HTR-8/SVneo (cell line): Measurements from ENCODE around the gene PHF23.

Experiments
- DNase-seq: peaks from one replicate; pipeline ENCODE4 v3.0.0; 2011; ENCODE audit warnings: low spot score, mixed read lengths; ENCODE audit not compliant: insufficient read length
- FAIRE-seq: peaks from 2 replicates; lab custom pipeline; 2011; peaks lifted over from hg19 to GRCh38; lab: Jason Lieb, UNC

PHF23 gene

DNA sequence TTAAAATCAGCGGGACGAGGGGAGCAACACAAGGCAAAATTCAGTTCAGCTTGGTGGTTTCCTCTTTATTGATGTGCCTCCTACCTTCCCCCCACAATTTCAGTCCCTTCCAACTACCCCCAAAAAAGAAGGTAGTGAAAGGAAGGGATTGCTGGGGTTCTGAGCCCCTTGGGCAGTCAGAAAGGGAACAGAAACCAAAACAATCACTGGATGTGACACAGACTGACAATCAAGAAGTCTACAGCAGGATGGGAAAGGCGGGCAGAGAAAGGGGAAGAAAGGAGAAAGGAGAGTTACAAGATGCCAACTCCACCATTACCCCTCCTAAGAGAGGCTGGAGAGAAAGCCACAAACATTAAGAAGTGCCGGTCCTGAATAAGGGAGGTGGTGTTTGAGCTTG is 1.1 kb upstream of the PHF23 start:
- FAIRE-seq (no peak), DNase-seq (no peak)

DNA sequence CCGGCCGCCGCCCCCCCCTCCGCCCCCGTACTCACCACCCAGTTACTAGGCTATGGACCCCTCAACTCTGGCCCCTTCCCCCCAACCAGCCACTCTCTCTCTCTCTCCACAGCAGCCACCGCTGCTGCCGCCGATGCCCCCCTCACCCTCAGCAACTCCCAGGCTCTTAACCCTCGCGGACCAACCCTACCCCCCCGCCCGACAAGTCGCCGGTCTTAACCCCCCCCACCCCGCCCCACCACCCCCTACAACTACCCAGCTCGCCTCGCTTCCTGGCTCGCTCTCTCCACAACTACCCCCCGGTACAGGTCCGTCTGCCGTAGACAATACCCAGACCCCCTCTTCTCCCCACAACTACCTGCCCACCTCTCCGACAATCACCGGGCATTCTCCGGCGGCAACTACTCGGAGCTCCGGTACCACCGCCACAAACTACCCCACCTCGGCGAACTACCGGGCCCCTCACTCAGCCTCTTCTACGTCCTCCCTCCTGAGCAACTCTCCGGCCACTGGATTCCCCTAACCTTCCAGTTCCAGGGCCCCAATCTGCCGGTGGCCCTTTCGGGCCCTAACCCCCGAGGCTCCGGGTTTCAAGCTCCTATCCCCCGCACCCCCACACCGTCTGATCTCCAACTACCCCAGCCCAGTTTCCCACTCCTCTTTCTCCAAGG is 702 bp downstream of the PHF23 start:
- FAIRE-seq: no peak
- no peak for DNase-seq

DNA sequence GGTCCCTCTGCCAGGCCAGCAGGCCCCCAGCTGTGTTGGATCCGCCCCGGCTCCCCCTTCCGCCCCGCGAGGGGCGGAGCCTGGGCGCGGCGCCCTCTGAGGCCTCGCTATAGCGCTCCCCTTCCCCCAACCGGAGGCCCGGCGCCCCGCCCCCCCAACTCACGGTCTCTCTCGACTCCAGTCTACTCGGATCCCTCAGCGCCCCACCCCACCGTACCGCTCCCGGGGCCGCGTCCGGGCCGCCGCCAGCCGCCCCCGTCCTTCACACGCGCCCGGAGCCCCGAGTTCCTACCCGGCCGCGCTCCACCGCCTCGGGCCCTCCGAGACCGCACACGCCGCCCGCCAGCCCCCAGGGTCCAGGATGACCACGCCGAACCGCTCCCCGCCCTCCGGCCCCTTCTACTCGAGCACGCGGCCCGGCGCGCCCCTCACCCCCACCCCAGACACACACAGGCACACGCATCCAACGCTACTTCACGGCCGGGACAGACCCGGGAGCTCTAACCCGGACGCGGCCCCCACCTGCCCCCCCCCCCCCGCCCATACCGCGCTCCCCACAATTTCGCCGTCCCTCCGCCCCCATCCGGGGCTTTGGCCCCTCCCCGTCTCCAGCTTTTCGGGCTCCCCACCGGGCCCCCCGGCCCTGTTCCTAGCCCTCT is 1.4 kb downstream of the PHF23 start:
- DNase-seq (no peak), FAIRE-seq (no peak)

DNA sequence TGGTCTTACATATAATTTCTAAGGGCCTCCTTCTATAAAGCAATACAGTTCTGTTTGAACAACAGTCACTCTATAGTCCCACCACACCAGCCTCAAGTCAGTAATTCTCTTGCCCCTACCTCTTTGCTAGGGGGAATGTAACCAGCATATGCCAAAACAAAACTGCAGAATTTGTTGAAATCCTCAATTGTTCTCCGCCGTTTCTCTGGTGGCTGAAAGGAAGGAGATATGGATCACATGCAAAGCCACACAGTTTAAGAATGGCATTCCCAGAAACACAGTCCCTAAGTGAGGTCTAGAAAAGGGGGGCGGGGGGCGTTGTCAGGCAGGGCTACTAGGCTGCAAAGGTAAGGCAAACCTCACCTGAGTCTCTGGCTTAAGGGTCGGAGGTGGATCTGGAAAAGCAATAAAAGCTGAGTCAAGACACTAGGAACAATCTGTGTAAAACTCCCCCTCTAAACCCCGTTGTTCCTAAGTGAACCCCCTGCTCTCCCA is 1.9 kb downstream of the PHF23 start:
- DNase-seq (no peak), FAIRE-seq (no peak)

DNA sequence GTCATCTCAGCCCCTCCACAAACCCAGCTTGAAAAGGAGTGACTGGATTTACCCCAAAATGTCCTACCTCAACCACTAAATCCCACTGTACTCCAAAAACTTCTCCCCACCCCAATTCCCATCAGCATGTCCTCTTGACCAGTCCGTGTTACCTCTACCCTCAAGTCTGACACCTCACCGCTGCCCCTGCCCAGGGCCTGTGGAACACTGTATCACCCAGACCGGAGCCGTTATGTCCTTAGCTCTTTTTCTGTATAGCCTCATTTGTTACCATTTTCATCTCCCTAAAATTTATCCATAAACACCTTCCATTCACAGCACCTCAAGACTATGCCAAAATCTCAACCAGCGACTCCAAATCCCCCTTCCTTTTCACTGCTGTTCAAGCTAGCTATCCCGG is 2.4 kb downstream of the PHF23 start:
- FAIRE-seq: no peak

DNA sequence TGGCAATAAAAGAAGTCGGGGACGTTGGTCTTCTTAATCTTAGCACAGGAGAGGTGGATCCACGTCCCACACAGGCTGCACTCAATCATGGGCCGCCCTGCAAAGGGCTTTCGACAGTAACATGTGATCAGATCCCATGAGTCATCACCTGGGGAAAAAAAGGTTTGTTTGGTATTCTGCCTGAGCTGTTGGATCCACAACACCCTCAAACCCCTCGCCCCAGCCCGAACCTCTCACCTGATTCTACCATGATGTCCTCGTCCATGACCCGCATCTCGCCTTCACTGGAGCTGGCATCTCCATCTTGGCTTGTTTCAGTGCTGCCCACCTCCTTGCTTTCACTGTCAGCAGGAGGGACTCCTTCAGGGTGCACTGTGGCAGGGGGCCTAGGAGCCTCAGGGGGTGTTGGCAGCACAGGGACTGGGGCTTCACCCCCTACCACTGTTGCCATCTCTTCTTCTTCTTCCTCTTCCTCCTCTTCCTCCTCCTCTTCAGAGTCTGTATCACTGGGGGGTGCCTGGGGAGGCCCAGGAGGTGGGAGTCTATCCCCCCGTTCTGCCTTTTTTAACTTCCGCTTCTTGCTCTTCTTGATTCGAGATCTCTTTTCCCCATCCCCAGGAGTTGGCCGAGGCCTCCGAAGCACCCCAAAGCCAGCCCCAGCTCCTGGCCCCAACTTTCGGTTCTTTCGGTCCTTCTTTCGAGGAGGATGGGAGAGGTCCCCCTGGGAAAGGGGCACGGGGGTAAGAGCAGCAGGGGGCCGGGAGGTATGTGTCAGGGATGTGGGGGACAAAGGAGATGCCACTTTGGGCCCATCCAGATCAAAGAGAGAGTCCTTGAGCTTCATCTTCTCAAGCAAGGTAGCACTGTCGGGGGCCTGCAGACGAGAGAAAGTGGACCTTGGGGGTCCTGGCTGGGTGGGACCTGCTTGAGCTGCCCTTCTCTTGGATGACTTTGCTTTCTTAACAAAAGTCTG is 3.3 kb downstream of the PHF23 start:
- FAIRE-seq (no peak), DNase-seq (no peak)

More for the DNA sequence above, 2.4 kb downstream of the PHF23 start:
- DNase-seq: no peak

DNA sequence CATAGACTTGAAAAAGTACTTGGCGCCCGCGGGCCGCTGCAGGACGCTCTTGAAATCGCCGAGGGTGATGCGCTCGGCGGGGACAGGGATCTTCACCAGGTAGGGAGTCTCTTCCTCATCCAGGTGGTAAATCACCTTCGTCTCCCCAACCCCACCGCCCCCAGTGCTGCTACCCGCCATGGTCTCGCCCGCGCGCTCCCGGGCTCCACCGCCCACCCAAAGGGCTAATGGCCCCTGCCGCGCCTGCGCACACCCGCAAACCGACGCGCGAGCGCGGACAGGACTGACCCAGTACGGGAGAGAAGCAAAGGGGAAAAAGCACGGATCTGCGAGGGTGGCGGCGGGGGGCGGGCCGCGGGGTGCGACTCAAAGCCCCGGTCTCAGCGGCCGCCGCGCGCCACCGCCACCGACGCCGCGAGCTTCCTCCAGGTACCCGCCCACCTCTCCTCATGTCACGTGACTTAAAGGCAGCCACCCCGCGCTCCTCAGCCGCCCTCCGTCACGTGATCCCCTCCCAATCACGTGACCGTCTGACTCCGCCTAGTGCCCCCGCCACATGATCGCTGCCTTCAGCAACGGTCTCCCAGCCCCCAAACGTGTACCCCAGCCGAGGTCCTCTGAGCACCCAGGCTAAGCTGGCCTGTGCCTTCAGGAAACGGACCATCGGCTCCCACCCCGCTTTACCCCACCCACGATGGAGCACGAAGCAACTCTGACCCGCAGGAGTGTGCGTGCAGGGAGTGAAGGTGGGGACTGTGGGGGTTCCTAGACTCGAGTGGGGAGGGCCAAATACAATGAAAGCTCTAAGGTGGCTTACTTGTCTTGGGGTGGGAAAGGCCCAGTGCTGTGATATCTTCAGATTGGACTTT is 4.9 kb downstream of the PHF23 start, which contains the start of gene DVL2:
DVL2 (minus strand) TSS at position 435 of the 869 bp plus-strand sequence; CDS start at position 180, 255 bp downstream.
- DNase-seq (peak; percentile 95), FAIRE-seq (peak; percentile 98)

DNA sequence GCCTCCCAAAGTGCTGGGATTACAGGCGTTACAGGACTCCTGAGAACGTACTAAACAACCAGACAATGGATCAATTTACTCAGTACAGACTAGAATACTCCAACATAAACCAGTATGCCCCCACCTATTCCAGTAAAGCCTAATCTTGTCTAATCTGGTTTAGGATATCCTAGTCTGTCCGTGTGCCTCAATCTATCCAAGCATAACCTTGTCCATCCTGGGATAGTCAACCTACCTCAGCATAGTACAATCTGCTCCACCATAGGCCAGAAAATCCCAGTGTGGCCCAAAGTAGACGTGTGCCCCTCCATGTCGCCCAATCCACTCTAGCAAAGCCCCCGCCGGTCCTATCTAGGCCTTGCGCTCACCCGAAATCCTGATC is 5.6 kb downstream of the PHF23 start:
- FAIRE-seq (no peak), DNase-seq (no peak)

DNA sequence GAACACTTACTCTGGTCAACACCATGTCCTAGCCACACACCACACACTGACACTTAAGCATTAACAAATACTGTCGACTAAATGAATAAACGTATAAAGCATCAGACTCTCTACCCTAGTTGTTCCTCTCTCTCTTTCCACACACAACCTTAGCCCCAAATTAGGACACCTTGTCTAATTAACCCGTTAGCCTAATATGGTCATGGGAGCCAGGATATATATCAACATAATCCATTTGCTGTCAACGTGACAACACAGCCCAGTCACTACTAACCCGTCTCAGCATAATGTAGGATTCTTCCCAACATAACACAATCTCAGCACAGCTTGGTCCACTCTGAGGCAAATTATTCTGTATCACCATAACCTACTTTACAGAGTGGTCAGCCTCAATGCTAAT is 7.1 kb downstream of the PHF23 start:
- FAIRE-seq: peak; percentile 94
- DNase-seq: no peak

DNA sequence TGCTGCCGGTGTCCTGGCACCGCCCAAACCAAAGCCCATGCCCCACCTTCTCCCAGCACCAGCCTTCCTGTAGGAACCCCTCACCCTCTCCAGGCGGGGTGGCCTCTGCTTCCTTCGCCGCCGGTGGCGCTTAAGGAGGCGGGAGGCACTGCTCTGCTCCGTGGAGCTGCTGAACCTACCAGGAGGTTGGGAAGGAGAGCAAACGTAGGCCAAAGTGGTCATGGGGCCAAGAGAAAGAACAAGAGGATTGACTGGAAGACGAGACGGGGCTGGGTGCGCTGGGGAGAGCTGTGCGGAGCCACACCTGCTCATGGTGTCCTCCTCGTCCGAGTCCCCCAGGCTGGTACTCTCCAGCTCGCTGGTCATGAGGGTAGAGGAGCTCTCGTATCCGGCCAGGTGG is 9.8 kb downstream of the PHF23 start:
- no peak for FAIRE-seq

DNA sequence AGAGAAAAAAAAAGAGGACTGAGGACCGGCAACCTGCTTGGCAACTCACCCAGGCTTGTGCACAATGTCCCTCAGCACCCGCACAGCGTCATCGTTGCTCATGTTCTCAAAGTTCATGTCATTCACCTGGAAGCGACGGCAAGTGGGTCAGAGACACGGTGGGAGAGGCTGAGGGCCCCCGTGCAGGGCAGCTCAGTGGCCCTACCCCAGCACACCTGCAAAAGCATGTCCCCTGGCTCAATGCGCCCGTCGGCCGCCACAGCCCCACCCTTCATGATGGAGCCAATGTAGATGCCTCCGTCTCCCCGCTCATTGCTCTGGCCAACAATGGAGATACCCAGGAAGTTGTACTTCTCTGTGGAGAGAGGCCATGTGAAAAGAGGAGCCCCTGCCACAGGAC is 10.3 kb downstream of the PHF23 start:
- no peak for DNase-seq
- FAIRE-seq: no peak

More for the DNA sequence above, 9.8 kb downstream of the PHF23 start:
- DNase-seq: no peak

DNA sequence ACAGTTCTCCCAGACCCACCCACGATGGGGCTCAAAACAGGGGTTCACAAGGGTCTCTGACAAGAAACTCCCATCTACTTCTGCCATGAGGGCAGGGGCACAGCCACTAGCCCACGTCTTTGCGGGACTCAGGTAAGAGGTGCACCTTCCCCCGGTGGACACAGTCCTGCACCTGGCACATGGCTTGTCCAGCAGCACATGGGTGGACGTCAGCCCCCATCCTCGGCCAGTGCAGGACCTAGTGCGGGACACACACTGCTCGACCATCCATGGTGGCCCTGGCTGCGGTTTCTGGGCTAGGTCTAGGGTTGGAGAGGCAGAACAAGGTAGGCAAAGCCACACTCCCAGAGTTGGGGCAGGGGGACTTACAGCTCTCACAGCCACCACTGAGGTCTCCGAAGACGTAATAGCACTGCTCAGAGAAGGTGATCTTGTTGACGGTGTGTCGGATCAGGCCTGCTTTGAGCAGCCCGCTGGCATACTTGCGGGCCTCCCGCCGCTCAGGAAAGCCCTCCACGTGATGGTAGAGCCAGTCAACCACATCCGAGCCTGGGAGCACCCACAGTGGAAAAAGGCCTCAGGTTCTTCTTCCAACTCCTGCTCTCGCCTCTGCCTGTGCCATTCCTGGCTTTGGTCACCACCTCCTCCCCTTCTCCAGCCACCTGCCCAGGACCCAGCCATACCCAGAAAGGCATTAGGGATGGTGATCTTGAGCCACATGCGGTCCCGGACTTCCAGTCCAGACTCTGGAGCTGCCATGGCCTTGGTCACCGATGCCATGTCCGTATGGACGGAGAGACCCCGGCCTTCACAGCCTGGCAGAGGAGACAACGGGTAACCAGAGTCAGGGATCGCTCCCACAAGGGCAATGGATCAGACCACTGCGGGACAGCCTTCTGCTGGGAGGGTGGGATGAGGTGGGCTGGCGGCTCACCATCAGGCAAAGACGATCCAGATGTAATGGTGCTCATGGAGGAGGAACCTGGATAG is 12.2 kb downstream of the PHF23 start:
- FAIRE-seq: peak; percentile 13
- no peak for DNase-seq

DNA sequence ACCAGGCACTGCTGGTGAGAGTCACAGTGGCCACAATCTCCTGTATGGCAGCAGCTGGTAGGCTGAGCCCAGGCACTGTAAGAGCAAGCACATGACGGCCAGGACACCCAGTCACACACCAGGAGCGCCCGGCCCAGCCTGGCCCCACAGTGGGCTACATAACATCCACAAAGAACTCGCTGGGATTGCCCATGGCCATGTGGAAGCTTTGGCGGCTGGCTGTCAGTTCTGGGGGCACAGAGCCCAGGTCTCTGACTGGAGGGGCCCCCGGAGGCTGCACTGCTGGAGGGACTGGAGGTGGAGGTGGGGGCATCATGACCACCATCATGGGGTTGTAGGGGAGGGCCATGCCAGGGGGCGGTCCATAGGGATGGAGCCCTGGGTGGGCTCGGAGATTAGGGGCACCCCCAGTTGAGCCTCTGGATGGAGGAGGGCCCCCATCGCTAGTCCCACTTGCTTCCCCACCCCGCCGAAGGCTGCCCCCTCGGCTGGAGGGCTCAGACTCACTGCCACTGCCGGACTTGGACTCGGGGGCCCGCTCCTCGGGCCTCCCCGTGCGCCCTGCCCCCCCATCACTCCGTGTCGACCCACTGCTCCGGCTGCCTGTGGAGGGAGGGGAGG is 13.4 kb downstream of the PHF23 start:
- no peak for DNase-seq
- no peak for FAIRE-seq

DNA sequence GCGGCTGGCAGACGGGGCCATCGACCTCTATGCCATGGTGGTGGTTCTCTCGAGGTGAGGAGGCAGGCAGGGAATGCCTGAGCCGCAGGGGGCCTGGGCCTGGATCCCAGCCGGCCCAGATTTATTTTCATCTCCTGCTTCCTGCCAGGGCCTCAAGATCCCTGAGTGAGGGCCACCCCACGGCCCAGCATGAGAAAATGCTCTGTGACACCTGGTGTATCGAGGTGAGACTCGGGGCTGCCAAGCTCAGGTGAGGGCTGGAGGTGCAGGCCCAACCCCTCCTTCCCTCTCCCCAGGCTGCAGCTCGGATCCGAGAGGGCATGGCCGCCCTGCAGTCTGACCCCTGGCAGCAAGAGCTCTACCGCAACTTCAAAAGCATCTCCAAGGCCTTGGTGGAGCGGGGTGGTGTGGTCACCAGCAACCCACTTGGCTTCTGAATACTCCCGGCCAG is 14.6 kb downstream of the PHF23 start:
- FAIRE-seq: no peak
- no peak for DNase-seq

DNA sequence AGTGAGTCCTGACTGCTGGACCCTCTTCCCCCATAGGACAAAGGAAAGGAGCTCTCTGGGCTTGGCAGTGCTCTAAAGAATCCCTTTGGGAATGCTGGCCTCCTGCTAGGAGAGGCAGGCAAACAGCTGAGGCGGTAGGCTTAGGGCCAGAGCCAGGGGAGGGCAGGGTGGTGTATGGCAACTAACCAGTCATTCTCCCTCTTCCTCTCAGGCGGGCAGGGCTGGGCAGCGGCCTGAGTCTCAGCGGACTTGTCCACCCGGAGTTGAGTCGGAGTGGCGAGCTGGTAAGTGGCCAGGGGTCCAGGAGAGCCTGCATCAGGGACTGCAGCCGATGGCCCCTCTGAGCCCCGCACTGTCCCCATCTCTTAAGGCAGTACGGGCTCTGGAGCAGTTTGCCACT is 15.1 kb downstream of the PHF23 start:
- DNase-seq: no peak
- FAIRE-seq: no peak

DNA sequence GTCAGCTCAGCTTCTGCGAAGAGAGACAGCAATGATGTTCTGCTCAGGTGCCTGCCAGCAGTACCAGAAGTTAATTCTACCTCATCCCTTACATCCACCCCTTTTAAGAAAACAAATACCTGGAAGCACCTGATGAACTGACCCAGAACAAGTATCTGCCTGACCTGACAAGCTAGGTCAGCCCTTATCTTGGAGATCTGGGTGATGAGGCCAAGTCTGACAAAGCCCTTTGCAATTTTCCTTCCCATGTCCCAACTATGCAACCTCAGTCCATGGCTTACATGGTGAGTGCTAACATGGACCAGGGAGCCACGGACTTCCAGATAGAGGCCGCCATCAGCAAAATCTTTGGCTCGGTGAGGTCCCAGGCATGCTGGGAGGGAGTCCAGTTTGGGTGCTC is 15.9 kb downstream of the PHF23 start:
- DNase-seq: no peak
- no peak for FAIRE-seq

DNA sequence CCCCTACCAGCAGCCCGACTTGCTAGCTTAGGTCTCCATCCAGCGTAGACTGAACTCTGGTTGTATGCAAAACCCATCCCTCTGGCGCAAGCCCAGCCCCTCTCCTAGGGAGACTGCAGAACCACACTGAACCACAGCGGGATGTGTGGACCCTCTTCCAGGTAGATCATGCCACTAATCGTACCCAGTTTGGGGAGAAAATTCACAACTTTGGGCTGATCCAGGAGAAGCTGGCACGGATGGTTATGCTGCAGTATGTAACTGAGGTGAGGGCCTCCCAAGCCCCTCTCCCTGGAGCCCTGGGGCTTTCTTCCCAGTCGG is 16.3 kb downstream of the PHF23 start:
- no peak for FAIRE-seq
- no peak for DNase-seq
